A549 (cell line): ENCODE measurements around the gene IGF1R. TPM values are rescaled to one million over a fixed set of nuclear protein-coding genes. Genes with fewer than 3 reads are reported as not detected.
A peak's percentile ranks its signal among the peaks of the same experiment; 100 is the strongest.

Source experiments
- ATAC-seq, 2 experiments: fragments of 200-7000 bp in 1 of 2; fragments of >200 bp in 1 of 2; cut with Nextera tagmentation in 1 of 2; cut with Tn5 transposase in 1 of 2; 3 replicates each; pipeline versions ENCODE4 v1.8.0 to v1.9.1; 2018 to 2020; ENCODE audit warnings: mild to moderate bottlenecking in 1 of 2, moderate library complexity in 1 of 2
- CTCF ChIA-PET: fragments of 300-600 bp; sonication (Branson Sonifier 250); formaldehyde crosslinking; extraction: SDS; loops from one replicate; lab custom pipeline; 2021; ENCODE audit warnings: antibody characterized with exemption, inconsistent platforms; lab: Yijun Ruan, JAX
- POLR2A ChIA-PET: fragments of 350-600 bp; formaldehyde crosslinking; extraction: SDS; loops from one replicate; lab custom pipeline; 2021; ENCODE audit warnings: antibody characterized with exemption, inconsistent platforms; lab: Yijun Ruan, JAX
- DNase-seq, 2 experiments: peaks; one replicate each; pipeline versions ENCODE4 v3.0.0 to v3.0.0-alpha.2; 2011 to 2016; ENCODE audit warnings: low read depth in 1 of 2, low spot score in 1 of 2
- FAIRE-seq: peaks from 2 replicates; lab custom pipeline; 2011; peaks lifted over from hg19 to GRCh38; lab: Jason Lieb, UNC
- H3K27ac ChIP-seq, 2 experiments: fragments of >200 bp; sonication (Bioruptor Twin); formaldehyde crosslinking; 3 replicates each; pipeline ENCODE4 v1.5.1; 2016 to 2017
- H3K4me1 ChIP-seq: fragments of >200 bp; sonication (Bioruptor Twin); formaldehyde crosslinking; 3 replicates; pipeline ENCODE4 v1.6.1; 2016
- H3K4me2 ChIP-seq: fragments of >200 bp; sonication (Bioruptor Twin); formaldehyde crosslinking; 3 replicates; pipeline ENCODE4 v1.6.1; 2016
- H3K4me3 ChIP-seq: fragments of >200 bp; sonication (Bioruptor Twin); formaldehyde crosslinking; 3 replicates; pipeline ENCODE4 v1.5.1; 2016
- H3K9me3 ChIP-seq: fragments of >200 bp; sonication (Bioruptor Twin); formaldehyde crosslinking; 3 replicates; pipeline ENCODE4 v1.6.1; 2016
- BHLHE40 ChIP-seq: IDR thresholded peaks from 2 replicates; pipeline ENCODE4 v1.6.1; 2012; ENCODE audit warnings: low read depth, low read length, inconsistent platforms
- CBX8 ChIP-seq: fragments of 200-600 bp; sonication (generic); IDR thresholded peaks from 2 replicates; pipeline ENCODE4 v1.6.1; 2016
- CHD2 ChIP-seq: fragments of 150-350 bp; IDR thresholded peaks from 2 replicates; pipeline ENCODE4 v1.6.1; 2014; ENCODE audit warnings: low read length; ENCODE audit not compliant: partially characterized antibody
- CHD4 ChIP-seq: fragments of 200-600 bp; sonication (generic); IDR thresholded peaks from 2 replicates; pipeline ENCODE4 v1.6.1; 2016; ENCODE audit warnings: antibody characterized with exemption, mild to moderate bottlenecking, borderline replicate concordance
- EHMT2 ChIP-seq: fragments of 200-600 bp; sonication (generic); IDR thresholded peaks from 2 replicates; pipeline ENCODE4 v1.6.1; 2016; ENCODE audit warnings: antibody characterized with exemption, low read depth, mild to moderate bottlenecking, moderate library complexity
- FOSB ChIP-seq: fragments of 250-450 bp; sonication (Bioruptor Pico); IDR thresholded peaks from 2 replicates; pipeline ENCODE4 v1.5.0; 2020; ENCODE audit warnings: mild to moderate bottlenecking, moderate library complexity
- FOSL2 ChIP-seq, 2 experiments: fragments of 450-650 bp in 1 of 2; fragments of >200 bp in 1 of 2; sonication (Bioruptor Twin) in 1 of 2; formaldehyde crosslinking; IDR thresholded peaks; 2 replicates each; pipeline versions ENCODE4 v1.5.0 to v1.6.1; 2016 to 2020; ENCODE audit warnings: mild to moderate bottlenecking in 1 of 2, moderate library complexity in 1 of 2
- HDAC2 ChIP-seq: fragments of 200-600 bp; sonication (generic); IDR thresholded peaks from 2 replicates; pipeline ENCODE4 v1.6.1; 2016
- HOXA7 ChIP-seq: fragments of 250-450 bp; sonication (Bioruptor Pico); IDR thresholded peaks from 2 replicates; pipeline ENCODE4 v1.5.0; 2020; ENCODE audit warnings: mild to moderate bottlenecking, moderate library complexity
- JUNB ChIP-seq: fragments of >200 bp; sonication (Bioruptor Twin); formaldehyde crosslinking; IDR thresholded peaks from 2 replicates; pipeline ENCODE4 v1.6.1; 2016
- MAFK ChIP-seq: fragments of 450-650 bp; IDR thresholded peaks from 2 replicates; pipeline ENCODE4 v1.6.1; 2014; ENCODE audit not compliant: partially characterized antibody
- NPAS2 ChIP-seq: fragments of 250-450 bp; sonication (Bioruptor Pico); IDR thresholded peaks from 2 replicates; pipeline ENCODE4 v1.8.0; 2022; ENCODE audit warnings: mild to moderate bottlenecking, moderate library complexity, borderline replicate concordance
- RAD21 ChIP-seq, 2 experiments: fragments of >200 bp in 1 of 2; sonication (Bioruptor Twin) in 1 of 2; formaldehyde crosslinking in 1 of 2; IDR thresholded peaks in 1 of 2; conservative IDR thresholded peaks in 1 of 2; 2 replicates in 1 of 2; 3 replicates in 1 of 2; pipeline ENCODE4 v1.6.1; 2012 to 2018; ENCODE audit warnings: inconsistent platforms in 1 of 2
- RARB ChIP-seq: fragments of 250-450 bp; sonication (Bioruptor Pico); IDR thresholded peaks from 2 replicates; pipeline ENCODE4 v1.8.0; 2021; ENCODE audit warnings: mild to moderate bottlenecking, moderate library complexity
- RFX5 ChIP-seq: fragments of 450-650 bp; IDR thresholded peaks from 2 replicates; pipeline ENCODE4 v1.7.1; 2014; ENCODE audit warnings: antibody characterized with exemption, mild to moderate bottlenecking, moderate library complexity
- SMC3 ChIP-seq: fragments of >200 bp; sonication (Bioruptor Twin); formaldehyde crosslinking; IDR thresholded peaks from 3 replicates; pipeline ENCODE4 v1.6.1; 2018; ENCODE audit warnings: inconsistent platforms
- TP53 ChIP-seq: fragments of 250-450 bp; sonication (Bioruptor Pico); IDR thresholded peaks from 2 replicates; pipeline ENCODE4 v1.5.0; 2021; ENCODE audit warnings: mild to moderate bottlenecking, moderate library complexity
- ZC3H11A ChIP-seq: fragments of 450-650 bp; IDR thresholded peaks from 2 replicates; pipeline ENCODE4 v1.6.1; 2014; ENCODE audit warnings: antibody characterized with exemption, mild to moderate bottlenecking
- ZSCAN20 ChIP-seq: fragments of 250-450 bp; sonication (Bioruptor Pico); IDR thresholded peaks from 2 replicates; pipeline ENCODE4 v1.8.0; 2022; ENCODE audit warnings: mild to moderate bottlenecking, moderate library complexity
- WGBS: methylation state at CpG from one replicate; pipeline ENCODE4 v1.1.6; 2017; ENCODE audit errors: missing lambda C conversion rate; 5-methylcytosine and 5-hydroxymethylcytosine counted together
- polyA plus RNA-seq, 4 experiments: library from polyadenylated mRNA; depleted of rRNA in 3 of 4; stranded (reverse); fragments of >200 nt; fragmentation: RNase III in 1 of 4; extraction: RNeasy Plus Mini Kit Qiagen cat#74134 plus additional on column Dnase treatment in 1 of 4; gene quantifications; 2 replicates in 3 of 4; 3 replicates in 1 of 4; pipeline ENCODE4 v1.2.3, GENCODE V29; 2011 to 2017
- TF ChIP-seq, protein P1 (sequence below): fragments of 450-650 bp; IDR thresholded peaks from 2 replicates; pipeline ENCODE4 v1.6.1; 2014; ENCODE audit warnings: antibody characterized with exemption
- TF ChIP-seq, protein P2 (sequence below): fragments of >200 bp; sonication (Bioruptor Twin); formaldehyde crosslinking; IDR thresholded peaks from 2 replicates; pipeline ENCODE4 v1.6.1; 2016
- TF ChIP-seq, protein P3 (sequence below): IDR thresholded peaks from 2 replicates; pipeline ENCODE4 v1.6.1; 2012

Gene IGF1R
- polyA plus RNA-seq, 2 of the 4 experiments (the other 2 are of a cell fraction) = 42.6 to 69.5 TPM

DNA sequence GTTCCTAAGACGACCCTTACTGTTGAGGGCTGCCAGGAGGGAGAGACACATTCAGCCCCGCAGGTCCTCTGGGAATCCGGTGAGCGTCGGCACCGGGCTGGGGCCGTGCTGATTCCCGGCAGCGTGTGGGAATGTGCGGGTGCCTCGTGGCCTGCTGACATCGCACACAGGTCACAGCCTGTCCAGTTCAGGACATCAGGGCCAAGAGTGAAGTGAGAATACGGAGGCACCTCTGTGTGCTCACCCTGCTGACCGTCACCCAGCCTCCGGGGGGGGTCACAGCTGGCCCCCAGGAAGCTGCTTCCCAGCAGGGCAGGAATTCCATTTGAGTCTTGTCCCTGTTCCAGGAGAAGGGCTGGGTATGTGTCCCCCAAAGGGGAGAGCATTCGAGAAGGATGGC lies 305.6 kb downstream of the IGF1R start:
- ChIA-PET POLR2A (interaction anchor here (0.6 to 1.3 kb wide), 2 partner anchors 56 to 60 kb away, joined by 4 read pairs; no protein-coding TSS in a partner anchor), CTCF (interaction anchor here (0.6 to 2.8 kb wide), 5 partner anchors 13 to 123 kb away, joined by 3 to 9 read pairs (median 3); no protein-coding TSS in a partner anchor)
- FAIRE-seq (no peak), DNase-seq (no peak), ATAC-seq (no peak; a peak in 1 of 6 replicates)
- TF ChIP-seq, protein P1, sequence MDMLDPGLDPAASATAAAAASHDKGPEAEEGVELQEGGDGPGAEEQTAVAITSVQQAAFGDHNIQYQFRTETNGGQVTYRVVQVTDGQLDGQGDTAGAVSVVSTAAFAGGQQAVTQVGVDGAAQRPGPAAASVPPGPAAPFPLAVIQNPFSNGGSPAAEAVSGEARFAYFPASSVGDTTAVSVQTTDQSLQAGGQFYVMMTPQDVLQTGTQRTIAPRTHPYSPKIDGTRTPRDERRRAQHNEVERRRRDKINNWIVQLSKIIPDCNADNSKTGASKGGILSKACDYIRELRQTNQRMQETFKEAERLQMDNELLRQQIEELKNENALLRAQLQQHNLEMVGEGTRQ = no peak
- TF ChIP-seq FOSB (CRISPR knock-in tag) = no peak
- TF ChIP-seq NPAS2 (CRISPR knock-in tag) = no peak
- TF ChIP-seq ZSCAN20 (CRISPR knock-in tag) = no peak
- no peak for TF ChIP-seq ZC3H11A
- TF ChIP-seq CBX8 = no peak
- TF ChIP-seq, protein P2, sequence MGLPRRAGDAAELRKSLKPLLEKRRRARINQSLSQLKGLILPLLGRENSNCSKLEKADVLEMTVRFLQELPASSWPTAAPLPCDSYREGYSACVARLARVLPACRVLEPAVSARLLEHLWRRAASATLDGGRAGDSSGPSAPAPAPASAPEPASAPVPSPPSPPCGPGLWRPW = no peak
- TF ChIP-seq HOXA7 = no peak
- TF ChIP-seq RAD21 (conservative IDR thresholded peaks at IDR 0.05 in 1 of 2, IDR thresholded peaks at IDR 0.05 in 1 of 2) = no peak
- TF ChIP-seq RFX5 = no peak
- no peak overlapping the region for H3K4me2 ChIP-seq
- H3K27ac ChIP-seq = peak overlapping the region in 1 of 2 experiments; percentile 30; a peak in 2 of 6 replicates
- WGBS = 95% methylated on average over 15 of the region's 16 CpGs
- no peaks in the 10 kb centered on the region for H3K9me3 ChIP-seq
- no peaks in the 10 kb centered on the region for H3K4me1 ChIP-seq
- no peak overlapping the region for H3K4me3 ChIP-seq

DNA sequence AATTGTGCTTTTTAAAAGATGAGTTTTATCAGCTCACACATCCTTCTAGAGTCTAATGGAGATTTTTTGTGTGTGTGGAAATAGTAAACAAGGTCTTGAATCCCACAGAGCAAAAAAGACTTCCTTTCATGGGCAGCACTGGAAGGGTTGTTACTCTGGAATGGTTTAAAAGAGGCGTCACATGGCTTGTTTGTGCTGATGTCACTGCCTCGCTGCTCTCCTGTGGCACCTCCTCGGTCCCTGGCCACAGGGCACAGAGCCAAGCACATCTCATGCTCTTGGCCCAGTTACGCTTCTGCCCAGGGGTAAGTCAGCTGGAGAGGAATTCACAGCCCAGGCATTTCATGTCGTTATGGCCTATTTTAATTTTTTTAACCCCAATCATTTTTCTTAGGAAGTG lies 306.1 kb downstream of the IGF1R start:
- Histone ChIP-seq H3K9me3 (no peaks in the 10 kb centered on the region), H3K4me2 (no peak overlapping the region), H3K4me1 (no peaks in the 10 kb centered on the region), H3K27ac (peak overlapping the region in 1 of 2 experiments; percentile 30; a peak in 1 of 6 replicates), H3K4me3 (no peak overlapping the region)
- ATAC-seq (no peak), FAIRE-seq (no peak), DNase-seq (no peak)
- ChIA-PET POLR2A (interaction anchor here (0.6 kb wide), 1 partner anchor 55 kb away, joined by 4 read pairs; no protein-coding TSS in a partner anchor), CTCF (interaction anchor here (0.6 to 2.8 kb wide), 5 partner anchors 14 to 122 kb away, joined by 3 to 9 read pairs (median 3); no protein-coding TSS in a partner anchor)
- no peak for TF ChIP-seq FOSL2 (IDR thresholded peaks at IDR 0.05)
- no peak for TF ChIP-seq FOSL2 (CRISPR knock-in tag; IDR thresholded peaks at IDR 0.05)
- no peak for TF ChIP-seq BHLHE40
- TF ChIP-seq RARB (CRISPR knock-in tag) = no peak
- no peak for TF ChIP-seq EHMT2
- TF ChIP-seq TP53 (CRISPR knock-in tag) = no peak
- no peak for TF ChIP-seq CHD2
- TF ChIP-seq, protein P2 = no peak
- TF ChIP-seq ZC3H11A = no peak
- TF ChIP-seq, protein P3, sequence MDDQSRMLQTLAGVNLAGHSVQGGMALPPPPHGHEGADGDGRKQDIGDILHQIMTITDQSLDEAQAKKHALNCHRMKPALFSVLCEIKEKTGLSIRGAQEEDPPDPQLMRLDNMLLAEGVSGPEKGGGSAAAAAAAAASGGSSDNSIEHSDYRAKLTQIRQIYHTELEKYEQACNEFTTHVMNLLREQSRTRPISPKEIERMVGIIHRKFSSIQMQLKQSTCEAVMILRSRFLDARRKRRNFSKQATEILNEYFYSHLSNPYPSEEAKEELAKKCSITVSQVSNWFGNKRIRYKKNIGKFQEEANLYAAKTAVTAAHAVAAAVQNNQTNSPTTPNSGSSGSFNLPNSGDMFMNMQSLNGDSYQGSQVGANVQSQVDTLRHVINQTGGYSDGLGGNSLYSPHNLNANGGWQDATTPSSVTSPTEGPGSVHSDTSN = no peak
- no peak for TF ChIP-seq SMC3
- TF ChIP-seq HOXA7 = no peak
- TF ChIP-seq RFX5 = no peak
- TF ChIP-seq HDAC2 = no peak
- TF ChIP-seq JUNB = no peak
- TF ChIP-seq, protein P1 = no peak
- TF ChIP-seq MAFK = no peak
- no peak for TF ChIP-seq CHD4
- TF ChIP-seq ZSCAN20 (CRISPR knock-in tag) = no peak
- no peak for TF ChIP-seq NPAS2 (CRISPR knock-in tag)
- 84% methylated on average over 5 of the region's 5 CpGs for WGBS
